ENCODE measurements around the gene OR6V1. TPM values are rescaled to one million over a fixed set of nuclear protein-coding genes. Genes with fewer than 3 reads are reported as not detected.
A peak's percentile ranks its signal among the peaks of the same experiment; 100 is the strongest.

OR6V1 gene
- total RNA-seq, 1 donor from 2014 or later: not detected

GRCh38 chr7:143012001-143012400 is 40.1 kb upstream of the OR6V1 start:
- H3K4me1 ChIP-seq: peaks cover 7% of the 10 kb centered on the region
- intact Hi-C loops (cut with DNase I): no loop called here
- H3K4me3 ChIP-seq: no peak overlapping the region
- no peaks in the 10 kb centered on the region for H3K9me3 ChIP-seq
- DNase-seq (no peak), ATAC-seq (no peak)
- H3K27ac ChIP-seq: no peak overlapping the region
- no peak for TF ChIP-seq CTCF (IDR thresholded peaks at IDR 0.05)
- H3K36me3 ChIP-seq: no peaks in the 10 kb centered on the region
- peaks cover 4% of the 10 kb centered on the region for H3K27me3 ChIP-seq (ENCODE audit: low read depth)

- intact Hi-C loops (cut with DNase I): no loop called here
- no peak for DNase-seq
Measured at GRCh38 chr7:143012409-143012808, 39.7 kb upstream of the OR6V1 start.

GRCh38 chr7:143013473-143013872 is 38.7 kb upstream of the OR6V1 start:
- intact Hi-C loops (cut with DNase I): no loop called here
- H3K4me3 ChIP-seq: no peak overlapping the region
- no peak for ATAC-seq

More at GRCh38 chr7:143012409-143012808, 39.7 kb upstream of the OR6V1 start:
- Histone ChIP-seq H3K9me3 (no peaks in the 10 kb centered on the region), H3K4me3 (no peak overlapping the region), H3K27me3 (ENCODE audit: low read depth) (peaks cover 2% of the 10 kb centered on the region), H3K4me1 (peaks cover 7% of the 10 kb centered on the region), H3K27ac (no peak overlapping the region), H3K36me3 (no peaks in the 10 kb centered on the region)
- no peak for ATAC-seq
- TF ChIP-seq CTCF (IDR thresholded peaks at IDR 0.05): no peak

GRCh38 chr7:143013893-143014292 is 38.2 kb upstream of the OR6V1 start:
- TF ChIP-seq CTCF (IDR thresholded peaks at IDR 0.05): no peak
- Histone ChIP-seq H3K4me1 (peaks cover 7% of the 10 kb centered on the region), H3K27ac (no peak overlapping the region), H3K9me3 (no peaks in the 10 kb centered on the region), H3K27me3 (ENCODE audit: low read depth) (no peaks in the 10 kb centered on the region), H3K4me3 (no peak overlapping the region), H3K36me3 (no peaks in the 10 kb centered on the region)
- DNase-seq (no peak), ATAC-seq (peak in 1 of 2 donors; percentile 16)
- intact Hi-C loops (cut with DNase I): no loop called here

More at GRCh38 chr7:143013473-143013872, 38.7 kb upstream of the OR6V1 start:
- no peak for TF ChIP-seq CTCF (IDR thresholded peaks at IDR 0.05)
- peaks cover 7% of the 10 kb centered on the region for H3K4me1 ChIP-seq
- H3K27me3 ChIP-seq (ENCODE audit: low read depth): no peaks in the 10 kb centered on the region
- no peak for DNase-seq
- H3K36me3 ChIP-seq: no peaks in the 10 kb centered on the region
- H3K9me3 ChIP-seq: no peaks in the 10 kb centered on the region
- H3K27ac ChIP-seq: no peak overlapping the region

- no peak for ATAC-seq
- no peak overlapping the region for H3K27ac ChIP-seq
- TF ChIP-seq CTCF (IDR thresholded peaks at IDR 0.05): no peak
Measured at GRCh38 chr7:143015084-143015483, 37.1 kb upstream of the OR6V1 start.

More at GRCh38 chr7:143015084-143015483, 37.1 kb upstream of the OR6V1 start:
- no peaks in the 10 kb centered on the region for H3K27me3 ChIP-seq (ENCODE audit: low read depth)
- no peaks in the 10 kb centered on the region for H3K9me3 ChIP-seq
- no peaks in the 10 kb centered on the region for H3K36me3 ChIP-seq
- intact Hi-C loops (cut with DNase I): no loop called here
- no peak for DNase-seq
- no peak overlapping the region for H3K4me3 ChIP-seq
- peaks cover 7% of the 10 kb centered on the region for H3K4me1 ChIP-seq
